C4-2B (cell line): ENCODE measurements around the gene CEP152.

Experiments used
- H3K27ac ChIP-seq: fragments of 450-650 bp; 2 replicates; pipeline ENCODE4 v1.5.1; 2017
- CTCF ChIP-seq: fragments of 450-650 bp; conservative IDR thresholded peaks from 2 replicates; pipeline ENCODE4 v1.5.1; 2017; ENCODE audit warnings: mild to moderate bottlenecking
- ZFX ChIP-seq: fragments of 450-650 bp; IDR thresholded peaks from 2 replicates; pipeline ENCODE4 v1.6.1; 2017

CEP152 gene

GRCh38 chr15:48774484-48774883 lies 36.4 kb downstream of the CEP152 start:
- H3K27ac ChIP-seq, result no peak overlapping the region
- TF ChIP-seq ZFX (no peak), CTCF (no peak)

GRCh38 chr15:48766196-48766595 lies 44.7 kb downstream of the CEP152 start:
- TF ChIP-seq CTCF, result no peak
- no peak overlapping the region; the same call in 1 of the 2 replicates for H3K27ac ChIP-seq

DNA sequence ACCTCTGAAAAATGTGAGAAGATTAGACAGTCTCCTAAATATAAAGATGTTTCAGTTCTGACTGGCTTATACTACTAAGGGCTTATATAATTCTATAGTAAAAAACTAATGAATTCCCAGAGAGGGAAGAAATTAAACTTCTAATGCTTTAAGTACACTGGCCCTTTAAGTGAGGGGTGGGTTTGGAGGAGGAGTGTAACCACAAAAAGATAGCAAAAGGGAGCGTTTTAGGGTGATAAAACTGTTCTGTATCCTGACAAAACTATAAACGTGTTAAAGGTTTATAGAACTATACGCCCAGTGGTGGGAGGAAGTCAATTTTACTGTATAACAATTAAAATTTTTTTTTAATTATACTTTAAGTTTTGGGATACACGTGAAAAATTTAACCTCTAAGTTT lies 45.8 kb downstream of the CEP152 start:
- TF ChIP-seq ZFX (no peak), CTCF (no peak)
- no peak overlapping the region for H3K27ac ChIP-seq

DNA sequence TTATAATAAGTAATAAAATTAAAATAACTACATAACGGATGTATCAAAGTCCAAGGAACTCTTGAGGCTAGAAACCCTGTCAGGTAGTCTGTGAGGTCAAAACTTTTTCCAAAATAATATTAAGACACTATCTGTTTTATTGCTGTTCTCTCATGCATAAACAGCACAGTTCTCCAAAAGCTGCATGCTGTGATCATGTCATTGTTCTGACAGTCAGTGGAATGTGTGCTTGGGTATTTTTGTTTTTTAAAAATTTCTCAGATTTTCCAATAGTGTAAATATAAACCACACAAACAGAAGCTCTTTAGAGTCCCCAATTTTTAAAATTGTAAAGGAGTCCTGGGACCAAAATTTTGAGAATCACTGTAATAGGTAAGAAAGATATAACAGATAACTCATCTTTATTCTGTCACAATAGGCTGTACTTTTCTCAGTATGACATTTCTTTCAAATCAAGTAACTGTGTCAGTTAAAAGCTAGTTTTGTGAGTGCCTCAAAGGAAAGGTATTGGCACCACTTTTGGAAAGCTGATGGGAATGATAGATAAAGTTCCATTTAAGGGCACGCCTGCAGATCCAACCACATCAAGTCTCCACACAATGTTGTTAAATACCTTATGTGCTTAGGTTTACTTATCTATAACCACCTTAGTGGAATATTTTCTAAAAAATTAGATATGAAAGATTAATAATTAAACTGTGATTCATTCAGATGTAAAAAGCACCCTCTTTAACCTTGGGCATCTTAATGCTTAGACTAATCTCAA lies 49.3 kb downstream of the CEP152 start:
- TF ChIP-seq CTCF (no peak), ZFX (no peak)
- H3K27ac ChIP-seq, result no peak overlapping the region

GRCh38 chr15:48759921-48760320 lies 50.9 kb downstream of the CEP152 start:
- TF ChIP-seq ZFX, result no peak
- no peak for TF ChIP-seq CTCF

DNA sequence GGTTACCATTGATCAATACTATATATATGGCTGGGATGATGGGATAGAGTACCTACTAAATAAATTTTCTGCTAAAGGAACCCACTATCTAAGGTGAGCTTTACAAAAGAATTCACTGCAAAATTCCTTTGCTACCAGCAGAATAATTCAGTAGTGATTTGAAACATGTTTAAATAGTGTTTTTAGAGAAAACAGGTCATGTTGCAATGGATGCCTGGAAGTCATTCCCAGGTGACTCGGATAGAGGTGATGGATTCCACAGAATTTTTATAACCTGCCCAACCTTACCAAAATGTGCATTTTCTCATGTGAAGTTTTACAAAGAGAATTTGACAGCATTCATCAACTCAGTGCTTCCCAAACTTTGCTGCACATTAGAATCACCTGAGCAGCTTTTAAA lies 53.2 kb downstream of the CEP152 start:
- TF ChIP-seq ZFX, result no peak
- no peak for TF ChIP-seq CTCF
- no peak overlapping the region for H3K27ac ChIP-seq

More at GRCh38 chr15:48759921-48760320, 50.9 kb downstream of the CEP152 start:
- H3K27ac ChIP-seq, result no peak overlapping the region

GRCh38 chr15:48754011-48754410 lies 56.9 kb downstream of the CEP152 start:
- TF ChIP-seq ZFX (no peak), CTCF (no peak)
- H3K27ac ChIP-seq, result no peak overlapping the region
